ENCODE results near the gene FBXO38. TPM values are rescaled to one million over a fixed set of nuclear protein-coding genes. Genes with fewer than 3 reads are reported as not detected.

The FBXO38 gene
- total and polyA plus RNA-seq, 2 donors from 2014 or later = 9.6 to 45.9 TPM

DNA sequence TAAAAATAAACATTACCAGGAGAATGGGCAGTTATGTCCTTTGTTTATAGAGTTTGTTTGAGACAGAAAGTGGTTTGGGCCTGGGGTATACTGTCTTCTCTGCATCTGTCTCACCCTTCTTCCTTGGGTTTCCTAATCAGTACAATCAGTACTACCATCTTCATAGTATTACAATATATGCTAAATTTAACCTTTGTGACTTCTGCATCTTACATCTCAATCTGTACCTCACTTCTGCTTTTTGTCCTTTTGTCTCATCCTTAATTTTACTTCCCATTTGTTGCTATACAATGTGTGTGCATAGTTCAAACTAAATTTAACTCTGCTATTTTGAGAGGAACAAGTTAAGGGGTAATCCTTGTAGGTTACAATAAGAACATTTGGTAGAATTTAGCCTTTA lies 19.6 kb downstream of the FBXO38 start:
- no peak for FAIRE-seq
- H3K9me3 ChIP-seq (ENCODE audit: control insufficient read depth in 2 of 3, insufficient read depth in 1 of 3, low read length in 3 of 3) = no peaks in the 10 kb centered on the region
- intact Hi-C loops (cut with DNase I) = no loop called here
- H3K27ac ChIP-seq (ENCODE audit: low read depth in 2 of 2, low read length in 2 of 2) = no peak overlapping the region
- H3K27me3 ChIP-seq (ENCODE audit: control insufficient read depth, insufficient read depth, low read length) = no peaks in the 10 kb centered on the region
- TF ChIP-seq, protein P1, sequence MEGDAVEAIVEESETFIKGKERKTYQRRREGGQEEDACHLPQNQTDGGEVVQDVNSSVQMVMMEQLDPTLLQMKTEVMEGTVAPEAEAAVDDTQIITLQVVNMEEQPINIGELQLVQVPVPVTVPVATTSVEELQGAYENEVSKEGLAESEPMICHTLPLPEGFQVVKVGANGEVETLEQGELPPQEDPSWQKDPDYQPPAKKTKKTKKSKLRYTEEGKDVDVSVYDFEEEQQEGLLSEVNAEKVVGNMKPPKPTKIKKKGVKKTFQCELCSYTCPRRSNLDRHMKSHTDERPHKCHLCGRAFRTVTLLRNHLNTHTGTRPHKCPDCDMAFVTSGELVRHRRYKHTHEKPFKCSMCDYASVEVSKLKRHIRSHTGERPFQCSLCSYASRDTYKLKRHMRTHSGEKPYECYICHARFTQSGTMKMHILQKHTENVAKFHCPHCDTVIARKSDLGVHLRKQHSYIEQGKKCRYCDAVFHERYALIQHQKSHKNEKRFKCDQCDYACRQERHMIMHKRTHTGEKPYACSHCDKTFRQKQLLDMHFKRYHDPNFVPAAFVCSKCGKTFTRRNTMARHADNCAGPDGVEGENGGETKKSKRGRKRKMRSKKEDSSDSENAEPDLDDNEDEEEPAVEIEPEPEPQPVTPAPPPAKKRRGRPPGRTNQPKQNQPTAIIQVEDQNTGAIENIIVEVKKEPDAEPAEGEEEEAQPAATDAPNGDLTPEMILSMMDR (IDR thresholded peaks at IDR 0.05; ENCODE audit: borderline replicate concordance, extremely low read depth, insufficient read depth) = no peak
- DNase-seq = no peak
- H3K9ac ChIP-seq (ENCODE audit: low read length in 3 of 3) = no peak overlapping the region
- H3K36me3 ChIP-seq (ENCODE audit: control insufficient read depth in 2 of 3, insufficient read depth in 3 of 3, low read length in 3 of 3) = peaks cover 7 to 41% (median 32%) of the 10 kb centered on the region in 3 donors
- H3K4me3 ChIP-seq (ENCODE audit: low read length in 3 of 3) = no peak overlapping the region
- H3K4me1 ChIP-seq (ENCODE audit: control insufficient read depth in 2 of 3, insufficient read depth in 2 of 3, low read depth in 1 of 3, low read length in 3 of 3) = no peaks in the 10 kb centered on the region

DNA sequence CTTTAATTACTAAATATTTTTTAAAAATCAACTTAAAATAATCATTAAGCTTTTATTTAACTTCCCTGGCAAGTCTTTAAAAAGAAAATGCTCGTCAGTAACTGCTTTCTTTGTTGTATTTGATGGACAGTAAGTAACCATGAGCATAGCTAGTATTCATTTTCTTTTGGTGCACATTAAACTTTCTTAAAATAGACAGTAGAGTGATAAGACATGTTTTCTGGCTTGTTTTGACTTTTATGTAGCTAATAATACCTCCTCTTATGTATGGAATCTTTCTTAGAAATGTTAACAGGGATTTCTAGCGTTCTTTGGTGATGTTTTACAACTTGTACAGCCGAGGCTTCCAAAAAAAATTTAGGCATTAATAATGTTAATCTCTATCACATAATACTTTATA lies 22.6 kb downstream of the FBXO38 start:
- H3K36me3 ChIP-seq (ENCODE audit: control insufficient read depth in 2 of 3, insufficient read depth in 3 of 3, low read length in 3 of 3) = peaks cover 17 to 42% (median 29%) of the 10 kb centered on the region in 3 donors
- intact Hi-C loops (cut with DNase I) = no loop called here
- no peak overlapping the region for H3K4me3 ChIP-seq (ENCODE audit: low read length in 3 of 3)
- DNase-seq (no peak), FAIRE-seq (no peak)
- TF ChIP-seq, protein P1 (IDR thresholded peaks at IDR 0.05; ENCODE audit: borderline replicate concordance, extremely low read depth, insufficient read depth) = no peak
- no peak overlapping the region for H3K27ac ChIP-seq (ENCODE audit: low read depth in 2 of 2, low read length in 2 of 2)
- no peak overlapping the region for H3K9ac ChIP-seq (ENCODE audit: low read length in 3 of 3)
- no peaks in the 10 kb centered on the region for H3K4me1 ChIP-seq (ENCODE audit: control insufficient read depth in 2 of 3, insufficient read depth in 2 of 3, low read depth in 1 of 3, low read length in 3 of 3)
- H3K9me3 ChIP-seq (ENCODE audit: control insufficient read depth in 2 of 3, insufficient read depth in 1 of 3, low read length in 3 of 3) = no peaks in the 10 kb centered on the region
- H3K27me3 ChIP-seq (ENCODE audit: control insufficient read depth, insufficient read depth, low read length) = no peaks in the 10 kb centered on the region

DNA sequence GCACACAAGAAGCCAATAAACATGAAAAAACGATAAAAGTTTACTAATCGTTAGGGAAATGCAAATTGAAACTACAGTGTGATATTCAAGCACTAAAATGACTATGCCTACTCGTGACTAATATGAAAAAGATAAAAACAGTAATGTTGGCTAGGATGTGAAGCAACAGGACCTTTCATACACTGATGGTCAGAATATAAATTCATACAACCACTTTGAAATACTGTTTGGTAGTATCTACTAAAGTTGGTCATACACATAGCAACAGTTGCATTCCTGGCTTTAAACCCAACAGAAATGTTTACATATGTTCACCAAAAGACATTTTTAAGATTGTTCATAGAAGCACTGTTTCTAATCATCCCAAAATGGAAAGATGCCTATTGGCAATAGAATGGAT lies 24.3 kb downstream of the FBXO38 start:
- no peaks in the 10 kb centered on the region for H3K4me1 ChIP-seq (ENCODE audit: control insufficient read depth in 2 of 3, insufficient read depth in 2 of 3, low read depth in 1 of 3, low read length in 3 of 3)

More for the DNA sequence above, 24.3 kb downstream of the FBXO38 start:
- Histone ChIP-seq H3K27ac (ENCODE audit: low read depth in 2 of 2, low read length in 2 of 2) (no peak overlapping the region), H3K4me3 (ENCODE audit: low read length in 3 of 3) (no peak overlapping the region), H3K36me3 (ENCODE audit: control insufficient read depth in 2 of 3, insufficient read depth in 3 of 3, low read length in 3 of 3) (peaks cover 17 to 53% (median 28%) of the 10 kb centered on the region in 3 donors), H3K27me3 (ENCODE audit: control insufficient read depth, insufficient read depth, low read length) (no peaks in the 10 kb centered on the region), H3K9me3 (ENCODE audit: control insufficient read depth in 2 of 3, insufficient read depth in 1 of 3, low read length in 3 of 3) (no peaks in the 10 kb centered on the region), H3K9ac (ENCODE audit: low read length in 3 of 3) (no peak overlapping the region)
- intact Hi-C loops (cut with DNase I) = no loop called here
- no peak for FAIRE-seq
- TF ChIP-seq, protein P1 (IDR thresholded peaks at IDR 0.05; ENCODE audit: borderline replicate concordance, extremely low read depth, insufficient read depth) = no peak
- no peak for DNase-seq
